Gastrocnemius medialis (tissue), 4 donors: ENCODE measurements around the gene RCAN1.

Experiments used
- POLR2A ChIP-seq, 2 donors: fragments of 450-650 bp; IDR thresholded peaks; one replicate each; pipeline ENCODE4 v1.6.1; 2017; ENCODE audit warnings: antibody characterized with exemption in 2 of 2, mild to moderate bottlenecking in 2 of 2, moderate library complexity in 2 of 2
- TF ChIP-seq, protein P1 (sequence below), 5 experiments: fragments of 450-650 bp in 3 of 5; fragments of 200-600 bp in 2 of 5; sonication (generic) in 2 of 5; IDR thresholded peaks in 4 of 5; conservative IDR thresholded peaks in 1 of 5; 1 replicate in 4 of 5; 2 replicates in 1 of 5; pipeline ENCODE4 v1.5.1; 2016 to 2019; ENCODE audit warnings: antibody characterized with exemption in 5 of 5, mild to moderate bottlenecking in 3 of 5, moderate library complexity in 3 of 5

DNA sequence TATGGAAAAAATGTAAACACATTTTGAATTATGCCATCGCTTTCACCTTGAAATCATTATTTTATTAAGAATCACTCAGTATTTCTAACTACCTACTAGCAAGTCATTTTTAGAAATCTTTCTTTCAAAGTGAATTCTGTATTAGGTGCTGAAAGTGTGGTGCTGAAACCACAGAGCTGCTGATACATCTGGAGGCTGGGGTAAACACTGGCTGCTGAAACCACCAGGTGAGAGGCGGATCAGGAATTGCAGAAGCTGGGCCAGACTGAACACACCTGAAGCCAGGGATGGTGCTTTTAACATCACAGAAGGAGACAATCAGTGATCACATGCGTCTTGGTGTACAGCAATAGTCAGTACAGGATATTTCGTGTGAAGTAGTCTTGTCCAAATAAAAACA lies 60.7 kb downstream of the RCAN1 start:
- TF ChIP-seq, protein P1, sequence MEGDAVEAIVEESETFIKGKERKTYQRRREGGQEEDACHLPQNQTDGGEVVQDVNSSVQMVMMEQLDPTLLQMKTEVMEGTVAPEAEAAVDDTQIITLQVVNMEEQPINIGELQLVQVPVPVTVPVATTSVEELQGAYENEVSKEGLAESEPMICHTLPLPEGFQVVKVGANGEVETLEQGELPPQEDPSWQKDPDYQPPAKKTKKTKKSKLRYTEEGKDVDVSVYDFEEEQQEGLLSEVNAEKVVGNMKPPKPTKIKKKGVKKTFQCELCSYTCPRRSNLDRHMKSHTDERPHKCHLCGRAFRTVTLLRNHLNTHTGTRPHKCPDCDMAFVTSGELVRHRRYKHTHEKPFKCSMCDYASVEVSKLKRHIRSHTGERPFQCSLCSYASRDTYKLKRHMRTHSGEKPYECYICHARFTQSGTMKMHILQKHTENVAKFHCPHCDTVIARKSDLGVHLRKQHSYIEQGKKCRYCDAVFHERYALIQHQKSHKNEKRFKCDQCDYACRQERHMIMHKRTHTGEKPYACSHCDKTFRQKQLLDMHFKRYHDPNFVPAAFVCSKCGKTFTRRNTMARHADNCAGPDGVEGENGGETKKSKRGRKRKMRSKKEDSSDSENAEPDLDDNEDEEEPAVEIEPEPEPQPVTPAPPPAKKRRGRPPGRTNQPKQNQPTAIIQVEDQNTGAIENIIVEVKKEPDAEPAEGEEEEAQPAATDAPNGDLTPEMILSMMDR (IDR thresholded peaks at IDR 0.05 in 4 of 5, conservative IDR thresholded peaks at IDR 0.05 in 1 of 5), result no peak
- TF ChIP-seq POLR2A (IDR thresholded peaks at IDR 0.05), result no peak
